GM21381 (cell line): ENCODE measurements around the gene ZNF337.
A peak's percentile ranks its signal among the peaks of the same experiment; 100 is the strongest.
"Not testable (repeated sequence)": the region's sequence is repeated elsewhere in the genome, so short reads cannot be mapped to it uniquely, and the experiment has no call there.

Experiments used
- ATAC-seq: cut with Tn5 transposase; IDR thresholded peaks from one replicate; pipeline ENCODE4 v1.9.1; 2021; ENCODE audit warnings: mild to moderate bottlenecking, moderate library complexity; ENCODE audit not compliant: unreplicated experiment

Gene ZNF337

GRCh38 chr20:25696371-25697131, at the start of gene ZNF337:
ZNF337 (minus strand) TSS chr20:25696853; CDS start chr20:25686417, 10,436 bp downstream.
- ATAC-seq, result peak; percentile 94

- no peak for ATAC-seq
These were observed 49.1 kb upstream of the ZNF337 start for GRCh38 chr20:25745738-25746137.

- ATAC-seq, result no peak
These were observed 48.4 kb upstream of the ZNF337 start for GRCh38 chr20:25745100-25745499.

- no peak for ATAC-seq
These were observed 47.6 kb upstream of the ZNF337 start for GRCh38 chr20:25744261-25744660.

GRCh38 chr20:25741088-25741487, 44.4 kb upstream of the ZNF337 start:
- ATAC-seq, result no peak

GRCh38 chr20:25739615-25740320, 43.1 kb upstream of the ZNF337 start:
- ATAC-seq, result no peak

GRCh38 chr20:25738198-25738597, 41.5 kb upstream of the ZNF337 start:
- ATAC-seq, result no peak

GRCh38 chr20:25733903-25734302, 37.2 kb upstream of the ZNF337 start:
- ATAC-seq, result no peak

GRCh38 chr20:25730862-25731261, 34.2 kb upstream of the ZNF337 start:
- no peak for ATAC-seq

GRCh38 chr20:25726357-25726756, 29.7 kb upstream of the ZNF337 start:
- ATAC-seq, result no peak

- no peak for ATAC-seq
These were observed 29.0 kb upstream of the ZNF337 start for GRCh38 chr20:25725639-25726038.

- no peak for ATAC-seq
These were observed 27.3 kb upstream of the ZNF337 start for GRCh38 chr20:25723975-25724374.

GRCh38 chr20:25720285-25720684, 23.6 kb upstream of the ZNF337 start:
- no peak for ATAC-seq

GRCh38 chr20:25718896-25719809, 22.5 kb upstream of the ZNF337 start:
- ATAC-seq, result not testable (repeated sequence)

GRCh38 chr20:25707695-25708094, 11.0 kb upstream of the ZNF337 start:
- ATAC-seq, result no peak

- ATAC-seq, result no peak
These were observed 10.1 kb upstream of the ZNF337 start for GRCh38 chr20:25706793-25707192.

GRCh38 chr20:25705830-25706351, 9.2 kb upstream of the ZNF337 start:
- no peak for ATAC-seq

- ATAC-seq, result not testable (repeated sequence)
These were observed 7.7 kb upstream of the ZNF337 start for GRCh38 chr20:25704303-25704702.

- ATAC-seq, result not testable (repeated sequence)
These were observed 4.2 kb upstream of the ZNF337 start for GRCh38 chr20:25700835-25701234.

GRCh38 chr20:25699914-25700313, 3.3 kb upstream of the ZNF337 start:
- ATAC-seq, result no peak

GRCh38 chr20:25697132-25697446, 436 bp upstream of the ZNF337 start:
- ATAC-seq, result no peak
